ENCODE measurements around the gene PARP4. TPM values are rescaled to one million over a fixed set of nuclear protein-coding genes. Genes with fewer than 3 reads are reported as not detected.

The PARP4 gene
- total RNA-seq, 1 experiment from 2014 or later, result 76.0 TPM

GRCh38 chr13:24407844-24408243, 104.7 kb downstream of the PARP4 start:
- Histone ChIP-seq H3K36me3 (ENCODE audit: control insufficient read depth in 1 of 2, insufficient read depth in 2 of 2, low read length in 2 of 2) (no peaks in the 10 kb centered on the region), H3K9me2 (ENCODE audit: insufficient read depth) (no peaks in the 10 kb centered on the region), H2AFZ (ENCODE audit: low read depth, low read length, poor library complexity, severe bottlenecking) (peak overlapping the region; percentile 32), H3K4me1 (ENCODE audit: control insufficient read depth in 1 of 2, insufficient read depth in 2 of 2, low read length in 2 of 2) (no peaks in the 10 kb centered on the region), H3K4me2 (ENCODE audit: low read length) (no peak overlapping the region), H3K27me3 (ENCODE audit: insufficient read depth, low read length) (no peaks in the 10 kb centered on the region), H4K20me1 (ENCODE audit: insufficient read depth) (no peaks in the 10 kb centered on the region), H3K9me3 (ENCODE audit: control insufficient read depth in 1 of 2, insufficient read depth in 1 of 2, low read depth in 1 of 2, low read length in 2 of 2) (no peaks in the 10 kb centered on the region), H3K9ac (ENCODE audit: low read length) (no peak overlapping the region), H3K79me2 (ENCODE audit: insufficient read depth, low read length) (no peaks in the 10 kb centered on the region), H3K27ac (ENCODE audit: low read depth, low read length) (no peak overlapping the region), H3K4me3 (replicated peaks in 1 of 2; ENCODE audit: low read depth in 1 of 2, low read length in 2 of 2) (no peak overlapping the region)
- ChIA-PET CTCF (interaction anchor here (1.0 kb wide), 1 partner anchor 15 kb away, joined by 3 read pairs; no protein-coding TSS in a partner anchor), POLR2A (no interaction called here), RAD21 (ENCODE audit: low non-redundant PET in 1 of 2, low total read pairs in 2 of 2, uncharacterized antibody in 2 of 2, unreplicated experiment in 2 of 2) (no interaction called here)
- DNase-seq (ENCODE audit: low read depth, low spot score), result no peak
- no TSS peak for BruUV-seq (replicated peaks)
- TF ChIP-seq CTCF (IDR thresholded peaks at IDR 0.05 in 2 of 3, conservative IDR thresholded peaks at IDR 0.05 in 1 of 3; ENCODE audit: borderline replicate concordance in 1 of 3, insufficient read depth in 1 of 3, low read depth in 2 of 3, low read length in 2 of 3) (peak in 2 of 3 experiments; percentile 41 to 43; a peak in 4 of 6 replicates), TCF7L2 (IDR thresholded peaks at IDR 0.05; ENCODE audit: borderline replicate concordance, extremely low read depth, insufficient read depth, insufficient read length) (no peak), POLR2A (IDR thresholded peaks at IDR 0.05; ENCODE audit: borderline replicate concordance, extremely low read depth, insufficient read depth, insufficient read length) (no peak), RAD21 (IDR thresholded peaks at IDR 0.05; ENCODE audit: low read depth) (0 out of 2 replicates have a peak, but pooled peaks have one; percentile 3), ELF1 (IDR thresholded peaks at IDR 0.05; ENCODE audit: borderline replicate concordance, low read depth) (no peak)
- intact Hi-C loops (cut with micrococcal nuclease), result no loop called here
- ATAC-seq, result 0 out of 2 replicates have a peak, but pooled peaks have one; percentile 36

GRCh38 chr13:24406524-24406923, 106.1 kb downstream of the PARP4 start:
- RAD21 ChIA-PET (ENCODE audit: low non-redundant PET in 1 of 2, low total read pairs in 2 of 2, uncharacterized antibody in 2 of 2, unreplicated experiment in 2 of 2), result no interaction called here
- Histone ChIP-seq H3K79me2 (ENCODE audit: insufficient read depth, low read length) (no peaks in the 10 kb centered on the region), H3K27ac (ENCODE audit: low read depth, low read length) (no peak overlapping the region), H4K20me1 (ENCODE audit: insufficient read depth) (no peaks in the 10 kb centered on the region), H2AFZ (ENCODE audit: low read depth, low read length, poor library complexity, severe bottlenecking) (no peak overlapping the region), H3K9me3 (ENCODE audit: control insufficient read depth in 1 of 2, insufficient read depth in 1 of 2, low read depth in 1 of 2, low read length in 2 of 2) (no peaks in the 10 kb centered on the region), H3K4me3 (replicated peaks in 1 of 2; ENCODE audit: low read depth in 1 of 2, low read length in 2 of 2) (no peak overlapping the region), H3K4me1 (ENCODE audit: control insufficient read depth in 1 of 2, insufficient read depth in 2 of 2, low read length in 2 of 2) (no peaks in the 10 kb centered on the region), H3K9me2 (ENCODE audit: insufficient read depth) (no peaks in the 10 kb centered on the region), H3K4me2 (ENCODE audit: low read length) (no peak overlapping the region), H3K36me3 (ENCODE audit: control insufficient read depth in 1 of 2, insufficient read depth in 2 of 2, low read length in 2 of 2) (no peaks in the 10 kb centered on the region), H3K27me3 (ENCODE audit: insufficient read depth, low read length) (no peaks in the 10 kb centered on the region), H3K9ac (ENCODE audit: low read length) (no peak overlapping the region)
- ATAC-seq, result no peak
- no peak for DNase-seq (ENCODE audit: low read depth, low spot score)
- BruUV-seq (replicated peaks), result no TSS peak
- CTCF ChIA-PET, result no interaction called here
- POLR2A ChIA-PET, result no interaction called here
- intact Hi-C loops (cut with micrococcal nuclease), result no loop called here
- TF ChIP-seq ATF3 (IDR thresholded peaks at IDR 0.05) (no peak), EGR1 (IDR thresholded peaks at IDR 0.05; ENCODE audit: low read depth) (no peak), SIN3A (IDR thresholded peaks at IDR 0.05; ENCODE audit: low read depth) (no peak), YY1 (IDR thresholded peaks at IDR 0.05; ENCODE audit: extremely low read depth, insufficient replicate concordance, low read depth, low read length) (no peak), TCF7L2 (IDR thresholded peaks at IDR 0.05; ENCODE audit: borderline replicate concordance, extremely low read depth, insufficient read depth, insufficient read length) (no peak), ZFX (IDR thresholded peaks at IDR 0.05) (no peak), CTCF (IDR thresholded peaks at IDR 0.05 in 2 of 3, conservative IDR thresholded peaks at IDR 0.05 in 1 of 3; ENCODE audit: borderline replicate concordance in 1 of 3, insufficient read depth in 1 of 3, low read depth in 2 of 3, low read length in 2 of 3) (no peak), ELF1 (IDR thresholded peaks at IDR 0.05; ENCODE audit: borderline replicate concordance, low read depth) (no peak), MAX (IDR thresholded peaks at IDR 0.05) (no peak)

All from HCT116 (cell line).